CD4-positive, alpha-beta T cell treated with Interleukin-4 for 4 hours (primary cell): Measurements from ENCODE around the gene LCMT2.

Source experiments
- DNase-seq: peaks from one replicate; pipeline ENCODE4 v3.0.0-alpha.2; 2020

LCMT2 gene

GRCh38 chr15:43275740-43276562 is 54.4 kb downstream of the LCMT2 start:
- DNase-seq: no peak

- DNase-seq: no peak
These were observed 56.2 kb downstream of the LCMT2 start for GRCh38 chr15:43274136-43274535.
